Endothelial cell of umbilical vein (primary cell): Measurements from ENCODE around the gene SLC25A17. TPM values are rescaled to one million over a fixed set of nuclear protein-coding genes. Genes with fewer than 3 reads are reported as not detected.
A peak's percentile ranks its signal among the peaks of the same experiment; 100 is the strongest.

Experiments used
- BruUV-seq: library from RNA; stranded (reverse); fragments of 400-500 nt; replicated peaks from 2 replicates; lab custom pipeline; 2021; lab: Mats Ljungman, UMichigan
- CTCF ChIA-PET: fragments of 300-600, 350-600 bp; sonication (Branson Sonifier 250); formaldehyde crosslinking; loops from one replicate; lab custom pipeline; 2021; ENCODE audit warnings: antibody characterized with exemption, inconsistent platforms; lab: Charles Lee
- POLR2A ChIA-PET: fragments of 300-600, 350-600 bp; sonication (Branson Sonifier 250); formaldehyde crosslinking; loops from one replicate; lab custom pipeline; 2021; ENCODE audit warnings: antibody characterized with exemption, inconsistent platforms; lab: Charles Lee
- DNase-seq: peaks from one replicate; pipeline ENCODE4 v3.0.0-alpha.2; 2011; ENCODE audit warnings: low read depth, low spot score
- FAIRE-seq: peaks from 2 replicates; lab custom pipeline; 2011; peaks lifted over from hg19 to GRCh38; lab: Jason Lieb, UNC
- H2AFZ ChIP-seq: 2 replicates; pipeline ENCODE4 v1.6.0; 2012; ENCODE audit warnings: low read depth, low read length, control low read depth, inconsistent platforms
- H3K27ac ChIP-seq: 2 replicates; pipeline ENCODE4 v1.5.1; 2011; ENCODE audit warnings: low read depth, mild to moderate bottlenecking, control low read depth, low read length, moderate library complexity; ENCODE audit not compliant: insufficient read depth
- H3K27me3 ChIP-seq, 2 experiments: 2 replicates each; pipeline versions ENCODE4 v1.6.0 to v1.6.1; 2011; ENCODE audit warnings: low read length in 2 of 2, mixed read lengths in 1 of 2; ENCODE audit not compliant: control insufficient read depth in 2 of 2, insufficient read depth in 2 of 2
- H3K36me3 ChIP-seq, 2 experiments: 2 replicates in 1 of 2; 3 replicates in 1 of 2; pipeline ENCODE4 v1.5.1; 2011; ENCODE audit warnings: low read length in 2 of 2, mild to moderate bottlenecking in 1 of 2, moderate library complexity in 1 of 2; ENCODE audit not compliant: control insufficient read depth in 2 of 2, insufficient read depth in 2 of 2; ENCODE audit errors: extremely low read depth in 1 of 2
- H3K4me1 ChIP-seq: 3 replicates; pipeline ENCODE4 v1.5.1; 2011; ENCODE audit warnings: mild to moderate bottlenecking, low read length; ENCODE audit not compliant: control insufficient read depth, insufficient read depth; ENCODE audit errors: extremely low read depth
- H3K4me2 ChIP-seq: 2 replicates; pipeline ENCODE4 v1.6.1; 2011; ENCODE audit warnings: low read length, control low read depth, mixed read lengths; ENCODE audit not compliant: insufficient read depth
- H3K4me3 ChIP-seq, 3 experiments: fragments of 200-600 bp in 1 of 3; sonication (generic), shearing (Covaris generic) in 1 of 3; replicated peaks in 1 of 3; 2 replicates each; pipeline ENCODE4 v1.5.1; 2011 to 2016; ENCODE audit warnings: control low read depth in 3 of 3, low read length in 3 of 3, mild to moderate bottlenecking in 2 of 3, inconsistent platforms in 1 of 3, low read depth in 1 of 3, moderate library complexity in 1 of 3; ENCODE audit not compliant: insufficient read depth in 1 of 3
- H3K79me2 ChIP-seq: 2 replicates; pipeline ENCODE4 v1.6.0; 2012; ENCODE audit warnings: low read length, inconsistent platforms; ENCODE audit not compliant: control insufficient read depth, insufficient read depth
- H3K9ac ChIP-seq: replicated peaks from 2 replicates; pipeline ENCODE3; 2011; ENCODE audit warnings: low read length, control low read depth; ENCODE audit not compliant: insufficient read depth; ENCODE audit errors: extremely low read depth
- H3K9me1 ChIP-seq: replicated peaks from 3 replicates; pipeline ENCODE4 v1.6.0; 2011; ENCODE audit warnings: mild to moderate bottlenecking, low read length; ENCODE audit not compliant: control insufficient read depth, insufficient read depth; ENCODE audit errors: extremely low read depth
- H3K9me3 ChIP-seq: replicated peaks from 2 replicates; pipeline ENCODE4 v1.5.1; 2012; ENCODE audit warnings: low read length, inconsistent platforms; ENCODE audit not compliant: control insufficient read depth, insufficient read depth
- H4K20me1 ChIP-seq: replicated peaks from 2 replicates; pipeline ENCODE3; 2011; ENCODE audit warnings: mild to moderate bottlenecking, low read length; ENCODE audit not compliant: control insufficient read depth, insufficient read depth; ENCODE audit errors: extremely low read depth
- CTCF ChIP-seq, 2 donors: IDR thresholded peaks; 1 replicate in 1 of 2; 2 replicates in 1 of 2; pipeline ENCODE4 v1.5.1; 2011; ENCODE audit warnings: low read length in 2 of 2, mild to moderate bottlenecking in 2 of 2, moderate library complexity in 2 of 2, control low read depth in 1 of 2, inconsistent platforms in 1 of 2, low read depth in 1 of 2; ENCODE audit not compliant: insufficient read depth in 1 of 2; ENCODE audit errors: extremely low read depth in 1 of 2
- EZH2 ChIP-seq: IDR thresholded peaks from 2 replicates; pipeline ENCODE4 v1.6.1; 2012; ENCODE audit warnings: borderline replicate concordance, low read depth, mild to moderate bottlenecking, moderate library complexity, low read length, inconsistent platforms; ENCODE audit not compliant: severe bottlenecking
- GATA2 ChIP-seq: IDR thresholded peaks from 2 replicates; pipeline ENCODE4 v1.7.0; 2011; ENCODE audit warnings: low read depth, mild to moderate bottlenecking, moderate library complexity, mixed read lengths, low read length; ENCODE audit not compliant: insufficient read length, insufficient read depth
- JUN ChIP-seq: IDR thresholded peaks from 2 replicates; pipeline ENCODE4 v1.6.1; 2011; ENCODE audit warnings: borderline replicate concordance, low read depth; ENCODE audit not compliant: insufficient read length, insufficient read depth
- MAX ChIP-seq: IDR thresholded peaks from 2 replicates; pipeline ENCODE4 v1.6.1; 2011; ENCODE audit not compliant: insufficient read depth, insufficient read length
- MYC ChIP-seq: IDR thresholded peaks from one replicate; pipeline ENCODE4 v1.6.1; 2011; ENCODE audit warnings: mild to moderate bottlenecking, low read depth, low read length
- POLR2A ChIP-seq: IDR thresholded peaks from 2 replicates; pipeline ENCODE4 v1.6.1; 2012; ENCODE audit warnings: low read depth, mild to moderate bottlenecking, control low read depth, low read length
- POLR2AphosphoS5 ChIP-seq: IDR thresholded peaks from 2 replicates; pipeline ENCODE4 v1.6.1; 2012; ENCODE audit warnings: low read depth, mild to moderate bottlenecking, control low read depth, low read length, moderate library complexity; ENCODE audit not compliant: insufficient read depth
- dilution Hi-C: fragments of 300-500 bp; cut with MboI; formaldehyde crosslinking; loops from one replicate; pipeline ENCODE4 v1.15.0; 2019; ENCODE audit warnings: low sequenced_read_pairs; ENCODE audit not compliant: extremely low pct_ligation_motif_present
- intact Hi-C: fragments of 100-400 bp; cut with micrococcal nuclease; formaldehyde crosslinking; loops from one replicate; pipeline ENCODE4 v1.10.0; 2022
- polyA plus RNA-seq, 4 experiments: library from polyadenylated mRNA; depleted of rRNA in 3 of 4; stranded (reverse) in 3 of 4; unstranded in 1 of 4; fragments of >200 nt; gene quantifications; 2 replicates each; pipeline versions ENCODE4 v1.2.1 to v1.2.3, GENCODE V29; 2011 to 2012; ENCODE audit warnings: missing spikeins in 1 of 4
- total RNA-seq: library from RNA; stranded (reverse); gene quantifications from 2 replicates; pipeline ENCODE4 v1.2.3, GENCODE V29; 2021

SLC25A17 gene
- total and polyA plus RNA-seq, 2 donors (not counting 3 experiments of a cell fraction or from before 2014, with no cell fraction given), result 12.2 to 25.8 TPM

- intact Hi-C loops (no loop called here), dilution Hi-C loops (no loop called here)
- Histone ChIP-seq H3K27me3 (no peaks in the 10 kb centered on the region), H3K9ac (no peak overlapping the region), H3K9me3 (no peaks in the 10 kb centered on the region), H3K4me2 (no peak overlapping the region), H3K9me1 (no peaks in the 10 kb centered on the region), H3K4me3 (no peak overlapping the region), H3K79me2 (no peaks in the 10 kb centered on the region), H3K27ac (no peak overlapping the region), H2AFZ (no peak overlapping the region), H3K4me1 (no peaks in the 10 kb centered on the region), H3K36me3 (no peaks in the 10 kb centered on the region), H4K20me1 (no peaks in the 10 kb centered on the region)
- ChIA-PET CTCF (interaction anchor here (0.6 kb wide), 1 partner anchor 16 kb away, joined by 4 read pairs; no protein-coding TSS in a partner anchor), POLR2A (no interaction called here)
- FAIRE-seq (no peak), DNase-seq (no peak)
- TF ChIP-seq MAX, result no peak
- no peak for TF ChIP-seq GATA2
- no peak for TF ChIP-seq CTCF (IDR thresholded peaks at IDR 0.05; ENCODE audit: extremely low read depth in 1 of 2, insufficient read depth in 1 of 2, low read depth in 1 of 2, low read length in 2 of 2)
- TF ChIP-seq POLR2A, result no peak
- TF ChIP-seq JUN, result no peak
- no TSS peak for BruUV-seq
Observed at GRCh38 chr22:40733919-40734318, 85.2 kb downstream of the SLC25A17 start.

GRCh38 chr22:40732999-40733292, 86.2 kb downstream of the SLC25A17 start:
- Histone ChIP-seq H3K79me2 (no peaks in the 10 kb centered on the region), H3K27ac (no peak overlapping the region), H3K27me3 (no peaks in the 10 kb centered on the region), H3K4me2 (no peak overlapping the region), H3K4me1 (no peaks in the 10 kb centered on the region), H3K9ac (no peak overlapping the region), H3K9me3 (no peaks in the 10 kb centered on the region), H3K36me3 (no peaks in the 10 kb centered on the region), H3K4me3 (no peak overlapping the region), H3K9me1 (no peaks in the 10 kb centered on the region), H4K20me1 (no peaks in the 10 kb centered on the region), H2AFZ (peak overlapping the region; percentile 9)
- no peak for DNase-seq
- dilution Hi-C loops (no loop called here), intact Hi-C loops (no loop called here)
- TF ChIP-seq POLR2AphosphoS5 (no peak), MYC (no peak), JUN (no peak), EZH2 (no peak), GATA2 (no peak), CTCF (IDR thresholded peaks at IDR 0.05; ENCODE audit: extremely low read depth in 1 of 2, insufficient read depth in 1 of 2, low read depth in 1 of 2, low read length in 2 of 2) (no peak), POLR2A (no peak)
- POLR2A ChIA-PET, result no interaction called here
- FAIRE-seq, result no peak
- BruUV-seq, result no TSS peak
- CTCF ChIA-PET, result no interaction called here
